Measurements from ENCODE around the gene DLGAP4. TPM values are rescaled to one million over a fixed set of nuclear protein-coding genes. Genes with fewer than 3 reads are reported as not detected.

The DLGAP4 gene
- polyA plus RNA-seq, 1 experiment = 34.9 TPM

DNA sequence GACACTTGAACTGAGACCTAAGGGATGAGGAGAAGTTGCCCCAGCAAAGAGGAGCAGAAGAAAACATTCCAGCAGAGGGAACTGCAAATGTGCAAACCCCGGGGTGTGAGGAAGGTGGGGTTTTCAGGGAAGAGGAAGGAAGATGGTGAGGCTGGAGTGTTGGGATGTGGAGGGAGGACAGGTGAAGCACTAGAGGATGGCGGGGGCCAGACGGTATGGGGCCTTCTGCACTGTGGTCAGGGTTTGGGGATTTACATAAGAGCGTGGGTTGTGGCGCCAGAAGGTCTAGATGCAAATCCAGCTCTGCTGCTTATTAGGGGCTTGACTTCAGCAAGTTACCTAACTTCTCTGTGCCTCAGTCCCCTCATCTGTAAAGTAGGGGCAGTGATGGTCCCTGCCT lies 16.0 kb downstream of the DLGAP4 start:
- no peaks in the 10 kb centered on the region for H3K36me3 ChIP-seq (ENCODE audit: control insufficient read depth, insufficient read depth, low read length)
- CTCF ChIA-PET = interaction anchor here (1.2 kb wide), 1 partner anchor 24 kb away, joined by 4 read pairs; no protein-coding TSS in a partner anchor
- no peak overlapping the region for H3K4me3 ChIP-seq (ENCODE audit: low read depth, low read length)
- TF ChIP-seq CTCF (IDR thresholded peaks at IDR 0.05; ENCODE audit: insufficient read depth, low read depth, low read length) = no peak
- DNase-seq (ENCODE audit: low read depth) = no peak
- no peaks in the 10 kb centered on the region; the same call in none of the 2 replicates for H3K27me3 ChIP-seq (ENCODE audit: control insufficient read depth, insufficient read depth, low read length)
- POLR2A ChIA-PET = no interaction called here

GRCh38 chr20:36330091-36330490 lies 24.0 kb downstream of the DLGAP4 start:
- Histone ChIP-seq H3K4me3 (ENCODE audit: low read depth, low read length) (no peak overlapping the region), H3K36me3 (ENCODE audit: control insufficient read depth, insufficient read depth, low read length) (no peaks in the 10 kb centered on the region), H3K27me3 (ENCODE audit: control insufficient read depth, insufficient read depth, low read length) (peaks cover 21% of the 10 kb centered on the region)
- ChIA-PET CTCF (interaction anchor here (0.6 kb wide), 1 partner anchor 22 kb away, joined by 3 read pairs; no protein-coding TSS in a partner anchor), POLR2A (no interaction called here)
- no peak for DNase-seq (ENCODE audit: low read depth)
- no peak for TF ChIP-seq CTCF (IDR thresholded peaks at IDR 0.05; ENCODE audit: insufficient read depth, low read depth, low read length)

DNA sequence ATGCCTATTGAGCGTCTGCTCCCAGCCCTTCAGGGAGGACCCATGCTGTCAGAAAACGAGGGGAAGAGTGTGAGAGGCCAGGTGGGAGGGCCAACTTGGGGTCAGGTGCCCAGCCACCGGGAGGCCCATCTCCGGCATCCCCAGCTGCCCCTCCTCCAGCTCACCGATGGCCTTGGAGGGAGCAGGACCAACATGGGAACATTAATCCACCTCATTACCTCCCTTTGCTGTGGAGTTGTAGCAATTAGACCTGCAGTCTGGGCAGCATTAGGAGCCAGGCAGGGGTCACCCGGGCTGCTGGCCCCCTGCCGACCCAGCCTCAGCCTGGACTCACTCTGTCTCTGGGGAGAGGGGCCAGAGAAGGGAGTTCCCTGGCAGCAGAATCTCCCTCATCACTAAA lies 25.1 kb downstream of the DLGAP4 start:
- ChIA-PET CTCF (interaction anchor here (0.6 kb wide), 1 partner anchor 35 kb away, joined by 3 read pairs; no protein-coding TSS in a partner anchor), POLR2A (no interaction called here)
- Histone ChIP-seq H3K36me3 (ENCODE audit: control insufficient read depth, insufficient read depth, low read length) (no peaks in the 10 kb centered on the region), H3K27me3 (ENCODE audit: control insufficient read depth, insufficient read depth, low read length) (peaks cover 27% of the 10 kb centered on the region), H3K4me3 (ENCODE audit: low read depth, low read length) (no peak overlapping the region)
- TF ChIP-seq CTCF (IDR thresholded peaks at IDR 0.05; ENCODE audit: insufficient read depth, low read depth, low read length) = no peak
- no peak for DNase-seq (ENCODE audit: low read depth)

DNA sequence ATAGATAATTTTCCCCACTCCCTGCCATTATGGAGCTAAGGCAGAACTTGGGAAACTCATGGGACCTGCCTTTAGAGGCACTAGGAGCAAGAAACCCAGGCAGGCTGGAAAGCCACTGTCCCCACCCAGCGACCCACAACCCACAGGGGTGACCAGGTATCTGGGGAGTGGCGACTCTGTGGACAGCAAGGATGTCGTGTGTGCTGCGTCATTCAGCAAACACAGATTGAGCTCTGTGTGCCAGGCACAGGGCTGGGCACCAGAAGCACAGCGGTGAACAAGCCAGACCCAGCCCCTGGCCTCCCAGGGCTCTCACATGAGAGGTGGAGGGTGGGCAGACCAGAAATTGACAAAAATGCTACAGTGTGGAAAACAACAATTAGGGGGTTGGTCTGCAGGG lies 27.7 kb downstream of the DLGAP4 start:
- no peak overlapping the region for H3K4me3 ChIP-seq (ENCODE audit: low read depth, low read length)
- POLR2A ChIA-PET = no interaction called here
- no peak for TF ChIP-seq CTCF (IDR thresholded peaks at IDR 0.05; ENCODE audit: insufficient read depth, low read depth, low read length)
- peaks cover 29% of the 10 kb centered on the region for H3K27me3 ChIP-seq (ENCODE audit: control insufficient read depth, insufficient read depth, low read length)
- no peak for DNase-seq (ENCODE audit: low read depth)
- no peaks in the 10 kb centered on the region for H3K36me3 ChIP-seq (ENCODE audit: control insufficient read depth, insufficient read depth, low read length)
- CTCF ChIA-PET = no interaction called here

- H3K36me3 ChIP-seq (ENCODE audit: control insufficient read depth, insufficient read depth, low read length) = no peaks in the 10 kb centered on the region
- no peak for TF ChIP-seq CTCF (IDR thresholded peaks at IDR 0.05; ENCODE audit: insufficient read depth, low read depth, low read length)
- CTCF ChIA-PET = interaction anchor here (0.7 kb wide), 1 partner anchor 12 kb away, joined by 3 read pairs; no protein-coding TSS in a partner anchor
- peaks cover 29% of the 10 kb centered on the region for H3K27me3 ChIP-seq (ENCODE audit: control insufficient read depth, insufficient read depth, low read length)
- no peak overlapping the region for H3K4me3 ChIP-seq (ENCODE audit: low read depth, low read length)
- no peak for DNase-seq (ENCODE audit: low read depth)
- POLR2A ChIA-PET = no interaction called here
Observed at GRCh38 chr20:36334281-36335205, 28.4 kb downstream of the DLGAP4 start.
